ENCODE measurements around the gene SLC17A2. TPM values are rescaled to one million over a fixed set of nuclear protein-coding genes. Genes with fewer than 3 reads are reported as not detected.

Gene SLC17A2
- total RNA-seq, 1 donor from 2014 or later = not detected

DNA sequence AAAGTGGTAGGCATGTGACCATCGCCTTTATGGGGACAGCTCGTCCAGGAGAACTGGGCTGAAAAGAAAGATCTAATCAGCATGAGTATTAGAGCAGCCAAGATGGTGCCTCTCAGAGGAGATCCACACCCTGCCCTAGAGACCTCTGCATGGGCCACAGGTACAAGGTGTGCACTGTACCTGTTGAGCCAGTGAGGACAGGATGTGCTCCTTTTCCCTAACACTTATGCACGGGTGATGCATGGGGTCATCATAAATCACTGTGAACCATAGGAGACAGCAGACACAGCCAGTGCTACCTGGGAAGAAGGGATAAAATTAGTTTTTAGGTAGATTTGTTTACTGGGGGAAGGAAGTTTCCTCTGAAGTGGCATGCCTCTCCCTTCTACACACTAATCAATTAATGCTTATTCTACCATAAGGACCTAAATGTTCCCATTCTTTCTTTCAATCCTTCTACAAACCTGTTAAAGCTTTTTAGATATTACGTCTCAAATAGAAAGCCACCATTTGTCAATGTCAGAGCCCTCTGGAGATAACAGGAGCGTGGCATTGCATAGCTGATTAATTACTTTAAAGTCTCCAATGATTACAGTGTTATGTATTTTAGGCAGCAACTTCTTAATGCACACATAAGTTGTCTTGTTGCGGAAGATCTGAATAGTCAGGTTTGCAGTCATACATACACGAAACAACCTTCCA lies 13.6 kb downstream of the SLC17A2 start:
- TF ChIP-seq, protein P1, sequence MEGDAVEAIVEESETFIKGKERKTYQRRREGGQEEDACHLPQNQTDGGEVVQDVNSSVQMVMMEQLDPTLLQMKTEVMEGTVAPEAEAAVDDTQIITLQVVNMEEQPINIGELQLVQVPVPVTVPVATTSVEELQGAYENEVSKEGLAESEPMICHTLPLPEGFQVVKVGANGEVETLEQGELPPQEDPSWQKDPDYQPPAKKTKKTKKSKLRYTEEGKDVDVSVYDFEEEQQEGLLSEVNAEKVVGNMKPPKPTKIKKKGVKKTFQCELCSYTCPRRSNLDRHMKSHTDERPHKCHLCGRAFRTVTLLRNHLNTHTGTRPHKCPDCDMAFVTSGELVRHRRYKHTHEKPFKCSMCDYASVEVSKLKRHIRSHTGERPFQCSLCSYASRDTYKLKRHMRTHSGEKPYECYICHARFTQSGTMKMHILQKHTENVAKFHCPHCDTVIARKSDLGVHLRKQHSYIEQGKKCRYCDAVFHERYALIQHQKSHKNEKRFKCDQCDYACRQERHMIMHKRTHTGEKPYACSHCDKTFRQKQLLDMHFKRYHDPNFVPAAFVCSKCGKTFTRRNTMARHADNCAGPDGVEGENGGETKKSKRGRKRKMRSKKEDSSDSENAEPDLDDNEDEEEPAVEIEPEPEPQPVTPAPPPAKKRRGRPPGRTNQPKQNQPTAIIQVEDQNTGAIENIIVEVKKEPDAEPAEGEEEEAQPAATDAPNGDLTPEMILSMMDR (IDR thresholded peaks at IDR 0.05; ENCODE audit: unreplicated experiment) = no peak
- no peak overlapping the region for H3K4me3 Mint-ChIP-seq
- no peak overlapping the region for H3K27ac Mint-ChIP-seq
- peaks cover 30% of the 10 kb centered on the region for H3K27me3 Mint-ChIP-seq (ENCODE audit: low read depth)
- no peaks in the 10 kb centered on the region for H3K4me1 Mint-ChIP-seq
- no peak for DNase-seq (ENCODE audit: low spot score in 2 of 2, unreplicated experiment in 2 of 2)
- no peaks in the 10 kb centered on the region for H3K9me3 Mint-ChIP-seq
- H3K36me3 Mint-ChIP-seq = no peaks in the 10 kb centered on the region

DNA sequence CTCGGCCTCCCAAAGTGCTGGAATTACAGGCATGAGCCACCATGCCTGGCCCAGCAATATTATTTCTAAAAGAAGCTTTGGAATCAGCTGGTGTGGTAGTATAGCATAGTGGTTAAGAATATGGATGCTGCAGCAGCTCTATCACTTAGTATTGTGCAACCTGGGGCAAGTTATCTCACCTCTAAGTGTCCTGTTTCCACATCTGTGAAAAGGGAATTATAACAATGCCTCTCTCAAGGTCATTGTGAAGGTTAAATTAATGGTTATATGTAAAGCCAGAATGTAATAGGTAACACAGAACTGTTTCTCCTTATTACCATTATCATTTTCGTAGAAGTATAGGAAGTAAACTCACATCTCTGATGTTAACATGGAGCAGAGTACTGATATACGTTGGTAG lies 14.2 kb downstream of the SLC17A2 start:
- Mint-ChIP-seq H3K4me3 (no peak overlapping the region), H3K4me1 (no peaks in the 10 kb centered on the region), H3K27ac (no peak overlapping the region), H3K27me3 (ENCODE audit: low read depth) (peaks cover 30% of the 10 kb centered on the region), H3K9me3 (no peaks in the 10 kb centered on the region), H3K36me3 (no peaks in the 10 kb centered on the region)
- DNase-seq (ENCODE audit: low spot score in 2 of 2, unreplicated experiment in 2 of 2) = no peak
- TF ChIP-seq, protein P1 (IDR thresholded peaks at IDR 0.05; ENCODE audit: unreplicated experiment) = no peak

DNA sequence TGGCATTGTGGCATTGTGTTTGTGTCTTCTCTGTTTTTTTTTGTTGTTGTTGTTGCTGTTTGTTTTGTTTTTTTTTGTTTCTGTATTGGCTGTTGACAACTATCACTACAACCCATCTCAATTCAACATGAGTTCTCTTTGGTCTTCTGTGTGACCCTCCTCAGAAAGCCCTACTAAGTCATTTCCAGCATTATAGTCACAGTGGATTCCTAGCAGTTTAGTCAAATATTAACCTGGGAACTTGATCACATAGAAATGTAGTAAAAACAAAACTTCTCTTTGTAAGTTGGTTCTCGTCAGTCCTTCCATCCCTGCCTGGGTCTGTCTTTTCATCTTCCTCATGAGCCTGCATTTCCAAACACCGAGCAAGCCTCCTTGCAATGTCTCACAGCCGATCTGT lies 16.8 kb downstream of the SLC17A2 start:
- Mint-ChIP-seq H3K4me3 (no peak overlapping the region), H3K4me1 (no peaks in the 10 kb centered on the region), H3K27me3 (ENCODE audit: low read depth) (peaks cover 20% of the 10 kb centered on the region), H3K27ac (no peak overlapping the region), H3K36me3 (no peaks in the 10 kb centered on the region), H3K9me3 (no peaks in the 10 kb centered on the region)
- DNase-seq (ENCODE audit: low spot score in 2 of 2, unreplicated experiment in 2 of 2) = no peak
- TF ChIP-seq, protein P1 (IDR thresholded peaks at IDR 0.05; ENCODE audit: unreplicated experiment) = no peak

DNA sequence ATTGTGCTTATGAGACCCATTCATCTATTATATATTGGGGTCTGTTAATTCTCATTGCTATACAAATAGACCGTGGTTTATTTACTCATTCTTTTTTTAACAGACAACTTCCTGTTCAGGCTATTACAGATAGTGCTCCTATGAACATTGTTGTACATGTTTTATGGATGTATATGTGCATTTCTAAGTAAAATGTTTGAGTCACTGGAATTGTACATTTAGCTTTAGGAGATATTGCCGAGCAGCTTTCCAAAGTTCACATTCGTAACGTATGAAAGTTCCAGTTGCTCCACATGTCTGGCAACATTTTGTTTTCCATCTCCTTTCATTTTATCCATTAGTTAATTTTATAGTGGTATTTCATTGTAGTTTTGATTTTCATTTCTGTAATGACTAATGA lies 19.1 kb downstream of the SLC17A2 start:
- Mint-ChIP-seq H3K4me1 (no peaks in the 10 kb centered on the region), H3K36me3 (no peaks in the 10 kb centered on the region), H3K27me3 (ENCODE audit: low read depth) (peaks cover 30% of the 10 kb centered on the region), H3K4me3 (no peak overlapping the region), H3K9me3 (no peaks in the 10 kb centered on the region), H3K27ac (no peak overlapping the region)
- TF ChIP-seq, protein P1 (IDR thresholded peaks at IDR 0.05; ENCODE audit: unreplicated experiment) = no peak
- DNase-seq (ENCODE audit: low spot score in 2 of 2, unreplicated experiment in 2 of 2) = no peak

DNA sequence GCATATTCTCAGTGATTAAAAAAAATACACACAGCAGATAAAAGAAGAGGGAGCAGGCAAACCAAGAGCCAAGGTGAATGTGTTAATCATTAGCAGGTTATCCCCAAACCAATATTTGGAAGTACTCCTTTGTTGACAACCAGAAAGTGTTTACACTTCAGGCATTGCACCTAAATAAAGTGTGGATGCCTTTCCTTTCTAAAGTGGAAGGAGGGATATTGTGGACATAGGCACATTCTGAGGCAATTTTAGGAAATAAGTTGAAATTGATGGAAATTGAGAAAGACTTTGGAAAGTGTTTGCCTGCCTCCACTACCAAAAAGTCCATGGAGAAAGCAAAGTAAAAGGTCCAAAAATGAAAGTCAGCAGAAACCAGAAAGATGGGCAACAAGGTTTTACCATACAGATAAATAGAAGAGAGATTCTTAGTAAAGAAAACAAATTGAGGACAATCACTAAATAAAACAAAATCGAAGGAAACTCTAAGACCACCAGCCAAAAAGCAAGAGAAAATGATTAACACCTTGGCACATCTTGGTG lies 22.9 kb downstream of the SLC17A2 start:
- H3K4me3 Mint-ChIP-seq = no peak overlapping the region
- no peaks in the 10 kb centered on the region for H3K9me3 Mint-ChIP-seq
- H3K36me3 Mint-ChIP-seq = no peaks in the 10 kb centered on the region
- DNase-seq (ENCODE audit: low spot score in 2 of 2, unreplicated experiment in 2 of 2) = no peak
- H3K27ac Mint-ChIP-seq = no peak overlapping the region
- TF ChIP-seq, protein P1 (IDR thresholded peaks at IDR 0.05; ENCODE audit: unreplicated experiment) = no peak
- H3K4me1 Mint-ChIP-seq = no peaks in the 10 kb centered on the region
- H3K27me3 Mint-ChIP-seq (ENCODE audit: low read depth) = peaks cover 28% of the 10 kb centered on the region
